Breast epithelium (tissue), 4 donors: ENCODE results near the gene PASD1. TPM values are rescaled to one million over a fixed set of nuclear protein-coding genes. Genes with fewer than 3 reads are reported as not detected.

Source experiments
- DNase-seq, 2 donors: peaks; one replicate each; pipeline ENCODE4 v3.0.0-alpha.2; 2019; ENCODE audit warnings: low spot score in 2 of 2
- H3K27ac ChIP-seq, 2 donors: fragments of 200-600 bp; sonication (generic) in 1 of 2; one replicate each; pipeline ENCODE4 v1.5.1; 2016 to 2019; ENCODE audit warnings: mild to moderate bottlenecking in 1 of 2
- H3K27me3 ChIP-seq, 2 donors: fragments of 200-600 bp; sonication (generic) in 1 of 2; one replicate each; pipeline versions ENCODE4 v1.5.1 to v1.6.0; 2017 to 2019; ENCODE audit warnings: control low read depth in 1 of 2, mild to moderate bottlenecking in 1 of 2
- H3K36me3 ChIP-seq: fragments of 200-600 bp; one replicate; pipeline ENCODE4 v1.5.1; 2019
- H3K4me1 ChIP-seq, 2 donors: fragments of 200-600 bp; sonication (generic); one replicate each; pipeline ENCODE4 v1.5.1; 2016 to 2019; ENCODE audit warnings: control low read depth in 1 of 2
- H3K4me3 ChIP-seq, 3 donors: fragments of 200-600 bp; sonication (generic); 1 replicate in 2 of 3; 2 replicates in 1 of 3; pipeline ENCODE4 v1.5.1; 2016 to 2019; ENCODE audit warnings: mild to moderate bottlenecking in 3 of 3, moderate library complexity in 2 of 3
- H3K9me3 ChIP-seq, 2 donors: fragments of 200-600 bp; sonication (generic) in 1 of 2; one replicate each; pipeline ENCODE4 v1.5.1; 2016 to 2019; ENCODE audit warnings: control low read depth in 1 of 2
- CTCF ChIP-seq, 3 donors: fragments of 450-650 bp; IDR thresholded peaks; one replicate each; pipeline ENCODE4 v1.5.1; 2016 to 2017; ENCODE audit warnings: antibody characterized with exemption in 3 of 3, mild to moderate bottlenecking in 3 of 3, moderate library complexity in 3 of 3
- POLR2A ChIP-seq: fragments of 450-650 bp; IDR thresholded peaks from one replicate; pipeline ENCODE4 v1.6.1; 2016; ENCODE audit warnings: antibody characterized with exemption, mild to moderate bottlenecking, moderate library complexity
- POLR2AphosphoS5 ChIP-seq, 3 donors: sonication (generic); formaldehyde crosslinking; IDR thresholded peaks; one replicate each; pipeline ENCODE4 v1.6.1; 2017; ENCODE audit warnings: antibody characterized with exemption in 3 of 3
- intact Hi-C: fragments of 100-400 bp; cut with DNase I; formaldehyde crosslinking; loops from one replicate; pipeline ENCODE4 v1.15.1; 2023; ENCODE audit warnings: low total_unique reads
- total RNA-seq, 3 donors: library from RNA; depleted of rRNA; stranded (reverse); fragments of >200 nt; gene quantifications; one replicate each; pipeline ENCODE4 v1.1.0, GENCODE V29; 2016

PASD1 gene
- total RNA-seq, 3 donors from 2014 or later, result not detected

- Histone ChIP-seq H3K4me3 (no peak overlapping the region), H3K9me3 (no peaks in the 10 kb centered on the region), H3K36me3 (no peaks in the 10 kb centered on the region), H3K27ac (no peak overlapping the region), H3K4me1 (no peaks in the 10 kb centered on the region), H3K27me3 (peaks cover 0 to 18% of the 10 kb centered on the region in 2 donors)
- no peak for DNase-seq
- no peak for TF ChIP-seq POLR2A
- TF ChIP-seq POLR2AphosphoS5 (IDR thresholded peaks at IDR 0.05), result no peak
- no peak for TF ChIP-seq CTCF (IDR thresholded peaks at IDR 0.05)
- intact Hi-C loops, result no loop called here
Observed at GRCh38 chrX:151631822-151632221, 68.3 kb downstream of the PASD1 start.

GRCh38 chrX:151633157-151633556 lies 69.7 kb downstream of the PASD1 start:
- no peak for DNase-seq
- no peak overlapping the region for H3K27ac ChIP-seq
- H3K4me3 ChIP-seq, result no peak overlapping the region
- intact Hi-C loops, result no loop called here
- no peaks in the 10 kb centered on the region for H3K4me1 ChIP-seq
- no peaks in the 10 kb centered on the region for H3K9me3 ChIP-seq
- peaks cover 0 to 24% of the 10 kb centered on the region in 2 donors for H3K27me3 ChIP-seq
- no peak for TF ChIP-seq POLR2AphosphoS5 (IDR thresholded peaks at IDR 0.05)
- TF ChIP-seq POLR2A, result no peak
- no peak for TF ChIP-seq CTCF (IDR thresholded peaks at IDR 0.05)
- H3K36me3 ChIP-seq, result no peaks in the 10 kb centered on the region

GRCh38 chrX:151634937-151635336 lies 71.5 kb downstream of the PASD1 start:
- no peak overlapping the region for H3K4me3 ChIP-seq
- intact Hi-C loops, result no loop called here
- H3K27ac ChIP-seq, result no peak overlapping the region
- no peaks in the 10 kb centered on the region for H3K4me1 ChIP-seq
- TF ChIP-seq CTCF (IDR thresholded peaks at IDR 0.05), result no peak
- no peak for TF ChIP-seq POLR2A
- no peak for TF ChIP-seq POLR2AphosphoS5 (IDR thresholded peaks at IDR 0.05)
- H3K36me3 ChIP-seq, result no peaks in the 10 kb centered on the region
- H3K9me3 ChIP-seq, result no peaks in the 10 kb centered on the region
- DNase-seq, result no peak
- H3K27me3 ChIP-seq, result peaks cover 0 to 24% of the 10 kb centered on the region in 2 donors

- H3K9me3 ChIP-seq, result no peaks in the 10 kb centered on the region
- H3K27ac ChIP-seq, result no peak overlapping the region
- intact Hi-C loops, result no loop called here
- no peaks in the 10 kb centered on the region for H3K4me1 ChIP-seq
- H3K4me3 ChIP-seq, result no peak overlapping the region
- peaks cover 0 to 17% of the 10 kb centered on the region in 2 donors for H3K27me3 ChIP-seq
- DNase-seq, result no peak
- no peaks in the 10 kb centered on the region for H3K36me3 ChIP-seq
- TF ChIP-seq POLR2AphosphoS5 (IDR thresholded peaks at IDR 0.05) (no peak), CTCF (IDR thresholded peaks at IDR 0.05) (no peak), POLR2A (no peak)
Observed at GRCh38 chrX:151641564-151641963, 78.1 kb downstream of the PASD1 start.

- Histone ChIP-seq H3K9me3 (no peaks in the 10 kb centered on the region), H3K27ac (no peak overlapping the region), H3K4me1 (no peaks in the 10 kb centered on the region), H3K36me3 (no peaks in the 10 kb centered on the region), H3K4me3 (no peak overlapping the region), H3K27me3 (peaks cover 0 to 50% of the 10 kb centered on the region in 2 donors)
- no peak for DNase-seq
- no peak for TF ChIP-seq POLR2AphosphoS5 (IDR thresholded peaks at IDR 0.05)
- no peak for TF ChIP-seq POLR2A
- TF ChIP-seq CTCF (IDR thresholded peaks at IDR 0.05), result no peak
- intact Hi-C loops, result no loop called here
Observed at GRCh38 chrX:151675121-151675746, 111.8 kb downstream of the PASD1 start.
